GM19395 (cell line): ENCODE measurements around the gene VPS13D.

Experiments used
- ATAC-seq: cut with Tn5 transposase; IDR thresholded peaks from one replicate; pipeline ENCODE4 v1.9.1; 2021; ENCODE audit warnings: mild to moderate bottlenecking, moderate library complexity; ENCODE audit not compliant: unreplicated experiment

VPS13D gene

DNA sequence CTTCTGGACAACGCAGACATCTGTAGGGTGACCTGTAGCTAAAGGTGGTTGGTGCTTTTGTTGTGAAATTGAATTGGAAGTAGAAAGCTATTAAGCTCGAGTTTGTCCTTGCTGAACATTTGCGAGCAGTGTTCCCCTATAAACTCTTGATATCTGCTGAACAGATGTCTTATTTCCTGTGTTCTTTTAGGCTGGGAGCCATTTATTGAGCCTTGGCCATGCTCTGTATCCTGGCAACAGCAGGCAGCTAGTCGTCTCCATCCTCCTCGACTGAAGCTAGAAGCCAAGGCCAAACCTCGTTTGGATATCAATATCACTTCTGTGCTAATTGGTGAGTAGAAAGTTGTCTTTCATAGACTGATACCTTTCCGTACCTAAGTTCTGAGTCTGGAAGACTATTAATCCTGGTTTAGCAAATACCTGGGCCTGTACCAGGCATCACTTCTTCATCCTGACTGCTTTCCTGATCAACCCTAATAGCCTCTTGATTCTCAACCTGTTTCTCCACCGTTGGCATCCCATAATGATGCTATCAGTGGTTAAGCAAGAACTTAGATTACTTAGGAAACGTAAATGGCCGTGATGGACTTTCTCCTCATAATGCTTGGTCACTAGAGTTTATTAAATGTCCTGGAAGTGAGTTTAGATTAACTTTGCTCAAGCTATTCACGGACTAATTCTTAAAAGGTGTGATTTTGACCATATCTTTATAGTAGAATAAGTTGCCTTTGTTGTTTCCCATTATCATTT is 103.4 kb downstream of the VPS13D start:
- ATAC-seq, result no peak

DNA sequence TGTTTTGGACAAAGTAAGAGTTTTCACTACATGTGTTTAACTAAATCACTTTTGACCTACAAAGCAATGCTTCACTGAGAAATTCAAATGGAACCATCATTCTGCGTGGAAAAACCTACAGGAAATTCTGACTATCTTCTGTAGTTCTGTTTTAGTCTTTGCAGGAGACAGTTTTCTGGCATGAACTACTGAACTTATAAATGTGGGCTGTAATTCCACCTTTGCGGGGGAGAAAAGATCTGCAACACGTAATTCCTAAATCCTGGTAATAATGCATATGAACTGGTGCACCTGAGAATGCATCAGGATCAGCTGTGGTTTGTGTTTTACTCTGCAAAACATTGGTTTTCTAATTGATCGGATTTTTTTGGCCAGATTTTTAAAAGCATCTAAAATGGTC is 106.0 kb downstream of the VPS13D start:
- ATAC-seq, result no peak

DNA sequence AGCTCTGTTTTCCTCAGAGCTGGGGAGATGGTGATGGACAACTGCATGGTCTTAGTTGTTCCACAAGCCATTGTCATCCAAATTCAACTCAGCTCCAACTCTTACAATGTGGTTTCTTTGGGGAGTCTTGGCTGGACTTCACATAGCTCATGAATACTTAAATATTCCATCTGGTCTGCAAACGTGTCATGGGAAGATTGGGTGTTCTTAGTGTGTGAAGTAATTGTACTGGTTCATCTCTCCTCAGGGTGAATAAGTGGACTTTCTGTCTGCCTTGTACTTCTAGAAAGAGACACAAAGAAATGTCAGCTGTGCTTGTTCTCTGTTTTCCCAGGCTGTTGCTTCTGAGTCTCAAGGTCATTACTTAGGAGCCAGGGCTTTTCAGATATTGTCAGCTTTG is 106.6 kb downstream of the VPS13D start:
- no peak for ATAC-seq

DNA sequence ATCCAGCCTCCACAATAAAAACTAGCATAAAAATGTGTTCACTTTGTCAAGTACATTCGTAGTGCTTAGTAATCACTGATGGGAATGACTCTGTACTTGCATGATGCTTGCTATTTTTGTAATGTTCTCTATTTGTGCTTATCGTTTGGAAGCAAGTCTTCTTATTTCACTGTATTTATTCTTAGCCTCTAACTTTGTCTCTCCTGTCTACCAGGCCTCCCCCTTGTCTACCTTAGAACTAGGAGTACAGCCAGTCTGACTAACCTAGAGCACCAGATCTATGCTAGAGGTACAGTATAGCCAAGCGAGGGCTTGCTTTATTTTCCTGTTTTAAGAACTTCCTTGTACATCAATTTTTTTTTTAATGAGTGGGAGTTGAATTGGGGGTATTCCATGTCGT is 108.2 kb downstream of the VPS13D start:
- no peak for ATAC-seq

DNA sequence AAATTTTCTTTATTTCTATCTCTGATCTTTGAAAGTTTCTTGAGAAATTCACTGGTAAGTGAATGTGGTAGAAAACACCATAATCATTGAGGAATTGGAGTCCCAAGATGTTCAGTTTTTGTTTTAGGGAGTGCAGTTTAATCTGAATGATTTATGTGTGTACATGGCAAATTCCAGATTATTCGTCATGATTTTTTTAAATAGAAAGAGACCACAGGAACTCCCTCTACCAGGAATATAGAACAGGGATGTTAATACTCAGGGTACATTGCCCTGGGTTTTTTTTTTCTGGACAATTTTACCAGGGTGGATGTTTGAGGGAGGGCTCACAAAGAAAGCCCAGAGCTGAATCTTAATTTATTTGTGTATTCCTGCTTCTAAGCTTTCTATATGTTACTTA is 109.0 kb downstream of the VPS13D start:
- ATAC-seq, result no peak

DNA sequence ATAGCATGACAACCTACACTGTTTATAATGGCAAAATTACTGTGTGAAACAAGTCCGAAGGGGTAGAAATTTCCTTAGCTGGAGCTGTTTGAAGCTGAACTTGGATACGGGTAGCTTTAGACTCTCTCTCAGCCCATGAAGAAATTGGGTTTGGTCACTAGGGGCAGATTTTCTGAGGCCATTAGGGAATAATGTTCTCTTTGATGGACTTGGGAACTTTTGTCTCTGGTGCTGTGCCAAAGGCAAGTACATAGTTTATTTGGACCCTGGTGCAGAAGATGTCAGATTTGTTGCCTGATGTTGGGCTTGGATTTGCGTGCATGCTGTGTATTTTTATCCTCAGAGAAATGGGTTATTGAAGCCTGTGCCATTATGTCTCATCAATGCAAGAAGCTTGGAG is 109.6 kb downstream of the VPS13D start:
- no peak for ATAC-seq

DNA sequence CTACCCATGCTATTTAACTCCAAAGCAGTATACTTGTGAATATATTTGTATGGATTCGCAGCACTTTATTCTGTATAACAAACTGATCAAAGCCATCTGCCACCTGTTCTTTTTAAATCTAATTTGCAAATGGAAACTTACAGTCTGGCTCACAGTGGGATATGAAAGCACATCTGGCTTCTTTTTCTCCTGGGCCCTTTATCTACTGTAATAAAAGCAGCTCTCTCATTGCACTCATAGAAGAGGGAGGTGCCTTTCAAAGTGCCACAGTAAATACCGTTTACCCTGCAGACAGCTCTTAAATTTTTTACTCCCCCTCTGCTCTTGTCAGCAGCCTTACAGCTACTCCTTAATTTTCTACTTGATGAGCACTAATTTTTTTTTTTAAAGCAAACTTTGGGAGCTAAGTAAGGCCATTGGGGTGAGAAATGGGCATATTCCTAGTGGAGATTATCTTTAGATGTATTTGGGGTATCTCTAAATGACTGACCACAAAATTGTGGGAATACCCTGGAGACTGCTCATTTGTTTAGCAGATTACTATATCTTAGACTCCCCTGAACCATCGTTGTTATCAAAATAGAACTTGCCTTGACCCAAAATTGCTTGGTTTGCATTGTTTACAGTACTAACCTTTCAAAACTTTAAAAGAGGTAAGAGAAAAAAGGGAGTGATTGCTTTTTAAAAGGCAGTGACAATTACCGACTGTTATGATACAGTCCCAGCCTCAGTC is 110.1 kb downstream of the VPS13D start:
- no peak for ATAC-seq

DNA sequence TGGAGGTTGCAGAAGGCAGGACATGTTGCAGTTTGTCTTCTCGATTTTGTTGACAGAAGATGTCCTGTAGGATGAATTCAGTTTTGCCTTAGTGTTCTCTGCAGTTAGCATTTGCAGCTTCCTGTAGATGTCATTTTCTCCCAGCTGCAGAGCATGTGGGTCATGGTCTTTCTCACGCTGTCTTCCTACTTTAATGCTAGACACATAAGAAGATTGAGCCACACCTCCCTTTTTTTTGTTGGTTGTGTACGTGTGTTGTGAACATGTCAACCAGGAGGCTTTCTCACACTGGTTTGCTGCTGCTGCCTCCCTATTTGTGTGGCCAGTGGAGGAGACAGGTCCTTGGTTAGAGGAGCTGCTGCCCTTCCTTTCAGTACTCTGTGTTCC is 110.7 kb downstream of the VPS13D start:
- ATAC-seq, result no peak

DNA sequence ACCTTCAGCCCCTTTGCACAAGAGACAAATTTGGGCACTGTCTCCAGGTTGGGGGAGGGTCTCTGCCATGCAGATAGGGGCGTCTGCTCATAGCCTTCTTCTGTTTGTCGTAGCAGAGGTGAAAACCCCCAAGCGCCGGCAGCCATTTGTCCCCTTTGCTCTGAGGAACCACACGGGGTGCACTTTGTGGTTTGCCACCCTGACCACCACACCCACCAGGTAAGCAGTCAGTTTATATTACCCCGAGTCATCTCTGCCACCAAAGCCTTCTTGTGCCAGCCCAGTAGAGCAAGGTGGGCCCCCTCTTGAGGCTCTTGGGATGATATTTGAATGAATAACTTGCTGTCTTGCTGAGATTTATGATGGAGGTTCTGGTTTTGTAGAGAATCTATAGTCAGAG is 111.8 kb downstream of the VPS13D start:
- ATAC-seq, result no peak

DNA sequence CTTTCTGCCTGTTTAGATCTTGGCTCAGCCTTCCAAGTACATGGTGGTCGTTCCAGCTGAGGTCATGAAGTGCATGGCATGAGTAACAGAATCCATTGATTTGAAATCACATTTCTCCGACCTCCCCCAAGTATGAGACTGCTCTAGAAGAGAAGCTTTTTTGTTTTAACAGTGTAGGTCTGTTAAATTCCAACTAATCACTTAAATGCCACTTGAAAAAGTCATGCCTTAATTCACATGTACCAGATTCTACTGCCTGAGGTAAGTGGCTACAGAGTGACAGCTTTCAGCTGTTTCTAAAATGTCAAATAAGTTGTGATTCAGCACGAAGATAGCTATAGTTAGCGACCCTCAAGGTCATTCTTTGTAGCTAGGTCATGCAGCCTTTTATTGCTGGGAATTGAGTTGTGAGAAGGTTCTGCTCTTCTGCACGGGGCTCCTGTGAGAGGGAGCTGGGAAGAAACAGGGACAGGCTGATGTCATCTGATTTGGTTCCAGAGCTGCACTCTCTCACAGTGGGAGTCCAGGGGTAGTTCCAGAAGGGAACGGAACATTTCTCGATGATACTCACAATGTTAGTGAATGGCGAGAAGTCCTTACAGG is 112.7 kb downstream of the VPS13D start:
- ATAC-seq, result no peak

DNA sequence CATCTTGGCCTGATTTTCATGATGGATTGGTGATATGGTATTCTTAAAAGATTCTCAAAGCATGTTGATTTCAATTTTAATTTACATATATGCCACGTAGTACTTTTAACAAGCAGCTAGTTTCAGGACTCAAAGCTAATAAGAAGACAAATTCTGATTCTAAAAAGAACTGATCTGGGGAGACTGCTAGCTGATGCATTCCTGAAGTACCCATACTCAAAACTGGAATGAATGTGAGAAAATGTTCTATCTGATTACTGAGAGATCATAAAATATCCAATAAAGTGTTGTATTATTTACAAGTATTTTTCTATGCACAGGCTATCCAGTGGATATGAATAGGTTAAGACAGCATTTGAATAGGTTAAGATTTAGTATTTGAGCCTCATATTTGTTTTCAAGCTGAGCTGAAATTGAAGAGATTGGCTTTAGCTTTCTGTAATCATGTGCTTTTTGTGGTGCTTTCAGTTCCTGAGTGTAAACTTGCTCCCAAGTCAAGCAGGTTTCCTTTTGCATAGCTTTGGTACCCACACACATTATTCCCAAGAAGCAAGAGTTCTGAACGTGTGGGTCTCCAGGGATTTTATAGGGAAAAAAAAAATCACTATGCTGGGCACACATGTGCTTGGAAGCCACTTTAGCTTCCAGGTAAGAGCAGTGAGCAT is 114.1 kb downstream of the VPS13D start:
- ATAC-seq, result no peak

DNA sequence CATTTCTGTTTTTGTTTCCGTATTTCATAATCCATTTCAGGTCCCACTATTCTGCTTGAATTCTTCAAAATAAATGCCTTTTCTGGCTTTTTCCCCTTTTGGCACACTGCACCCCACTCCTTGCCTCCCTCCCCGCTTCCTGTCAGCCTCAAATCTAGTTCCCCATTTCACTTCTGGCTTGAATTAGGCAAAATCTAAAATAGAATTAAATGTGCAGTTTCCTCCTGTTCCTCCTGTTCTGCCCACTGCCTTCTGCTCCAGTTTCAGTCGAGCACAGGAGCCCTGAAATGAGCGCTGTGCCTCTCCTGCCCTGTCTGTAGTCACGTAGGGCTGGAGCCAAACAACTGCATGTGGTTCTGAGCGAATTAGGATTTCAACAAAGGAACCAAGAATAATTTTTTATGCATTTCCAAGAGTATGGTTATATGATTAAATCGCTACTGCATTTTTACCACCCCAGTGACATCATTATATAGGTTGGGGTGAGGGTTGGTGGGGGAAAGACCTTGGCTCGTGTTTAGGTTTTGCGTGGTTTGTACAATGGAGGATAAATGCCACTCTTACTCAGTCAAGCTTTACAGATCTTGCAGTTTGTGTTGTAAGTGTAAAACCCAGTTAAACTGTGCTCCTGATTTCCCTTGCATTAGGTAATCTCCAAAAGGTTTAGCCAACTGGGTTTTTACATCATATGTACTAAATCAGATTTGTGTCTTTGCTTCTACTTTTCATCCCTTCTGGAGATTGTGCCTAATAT is 114.9 kb downstream of the VPS13D start:
- no peak for ATAC-seq

DNA sequence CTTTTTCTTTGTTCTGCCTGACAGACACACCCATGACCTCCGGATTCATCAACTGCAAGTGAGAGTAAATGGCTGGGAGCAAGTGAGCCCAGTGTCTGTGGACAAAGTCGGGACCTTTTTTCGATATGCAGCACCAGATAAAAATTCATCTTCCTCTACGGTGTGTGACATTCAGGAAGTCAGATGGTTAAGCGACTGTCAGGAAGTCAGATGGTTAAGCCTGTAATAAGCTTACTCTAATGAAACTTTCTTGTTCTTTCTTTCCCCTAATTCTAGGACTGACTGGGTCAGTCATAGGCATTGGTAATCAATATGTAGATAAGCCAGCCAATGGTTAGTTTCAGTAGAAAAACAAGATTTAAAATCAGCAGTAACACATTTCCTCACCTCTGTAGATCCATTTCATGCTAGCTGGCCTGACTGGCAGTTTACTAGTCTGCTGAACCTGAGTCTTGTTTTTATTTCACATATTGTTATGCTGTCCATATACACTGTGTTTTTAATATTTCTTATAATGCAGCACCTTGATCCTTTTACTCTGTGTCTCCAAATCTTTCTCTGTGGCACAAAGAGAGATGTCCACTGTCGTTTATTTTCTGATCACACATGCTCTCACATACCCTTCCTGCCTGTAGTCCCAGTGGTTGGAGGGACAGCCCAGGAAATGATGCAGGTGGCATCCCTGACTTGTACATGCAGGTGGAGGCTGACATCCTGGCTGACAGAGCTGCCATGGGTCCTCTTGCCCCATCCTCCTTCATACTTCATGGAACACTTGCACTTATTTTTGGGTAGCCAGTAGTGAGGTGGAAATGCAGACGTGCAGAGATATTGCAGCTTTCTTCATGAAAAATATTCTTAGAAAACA is 115.8 kb downstream of the VPS13D start:
- no peak for ATAC-seq

DNA sequence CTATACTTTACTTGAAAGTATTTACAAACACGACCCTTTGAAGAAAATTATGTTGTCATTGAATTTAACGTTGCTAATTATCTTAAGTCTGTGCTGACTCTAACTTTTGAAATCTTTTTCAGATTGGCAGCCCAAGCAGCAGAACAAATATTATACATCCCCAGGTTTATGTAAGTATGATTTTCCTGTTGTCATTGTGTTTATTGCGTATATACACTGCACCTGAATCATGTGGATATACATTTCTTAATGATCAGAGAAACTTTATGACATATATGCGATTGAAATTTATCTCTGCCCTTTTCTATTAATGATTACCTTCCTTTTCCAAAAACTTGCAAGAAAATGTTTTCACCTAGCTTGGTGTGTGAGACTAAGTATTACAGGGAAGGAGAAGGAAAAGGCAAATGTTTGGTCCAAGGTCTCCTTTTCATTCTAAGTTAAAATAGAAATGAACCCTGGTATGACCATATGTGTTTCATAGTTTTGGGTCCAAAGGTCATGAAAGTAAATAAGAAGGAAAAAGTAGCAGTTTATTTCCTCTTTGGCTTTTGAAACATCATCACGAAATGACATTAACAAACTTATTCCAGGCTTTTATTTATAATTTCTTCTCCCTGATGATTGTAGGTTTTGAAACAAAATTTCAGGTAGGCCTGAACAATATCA is 116.8 kb downstream of the VPS13D start:
- ATAC-seq, result no peak

DNA sequence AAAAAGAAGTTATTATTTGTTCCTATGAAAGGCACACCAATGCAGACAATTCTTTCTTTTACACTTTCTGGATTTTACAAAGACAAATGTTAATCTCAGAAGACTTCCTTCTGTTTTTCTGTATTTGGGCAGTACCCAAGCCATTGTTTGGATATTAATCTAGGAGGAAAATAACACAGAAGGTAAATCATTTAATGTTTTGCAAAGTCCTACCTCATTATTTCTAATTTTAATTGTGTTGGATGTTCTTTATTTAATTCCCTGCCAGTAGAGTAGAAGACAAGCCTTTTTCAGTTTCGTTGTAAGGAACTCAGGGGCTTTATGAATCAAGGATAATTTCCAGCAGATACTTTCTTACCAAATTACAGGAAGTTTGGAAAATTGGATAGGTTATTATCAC is 118.3 kb downstream of the VPS13D start:
- no peak for ATAC-seq

DNA sequence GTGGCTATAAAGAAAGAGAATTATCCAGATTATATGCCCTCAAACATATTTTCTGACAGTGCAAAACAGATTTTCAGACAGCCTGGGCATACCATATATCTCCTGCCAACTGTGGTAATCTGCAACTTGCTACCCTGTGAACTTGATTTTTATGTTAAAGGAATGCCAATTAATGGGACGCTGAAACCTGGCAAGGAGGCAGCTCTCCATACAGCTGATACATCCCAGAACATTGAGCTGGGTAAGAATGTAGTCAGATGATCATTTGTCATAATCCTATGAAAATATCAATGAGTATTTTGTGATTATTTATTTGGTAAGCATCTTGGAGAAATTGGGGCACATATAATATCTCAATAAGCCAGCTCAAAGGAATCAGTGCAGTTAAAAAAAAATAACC is 124.2 kb downstream of the VPS13D start:
- ATAC-seq, result no peak

DNA sequence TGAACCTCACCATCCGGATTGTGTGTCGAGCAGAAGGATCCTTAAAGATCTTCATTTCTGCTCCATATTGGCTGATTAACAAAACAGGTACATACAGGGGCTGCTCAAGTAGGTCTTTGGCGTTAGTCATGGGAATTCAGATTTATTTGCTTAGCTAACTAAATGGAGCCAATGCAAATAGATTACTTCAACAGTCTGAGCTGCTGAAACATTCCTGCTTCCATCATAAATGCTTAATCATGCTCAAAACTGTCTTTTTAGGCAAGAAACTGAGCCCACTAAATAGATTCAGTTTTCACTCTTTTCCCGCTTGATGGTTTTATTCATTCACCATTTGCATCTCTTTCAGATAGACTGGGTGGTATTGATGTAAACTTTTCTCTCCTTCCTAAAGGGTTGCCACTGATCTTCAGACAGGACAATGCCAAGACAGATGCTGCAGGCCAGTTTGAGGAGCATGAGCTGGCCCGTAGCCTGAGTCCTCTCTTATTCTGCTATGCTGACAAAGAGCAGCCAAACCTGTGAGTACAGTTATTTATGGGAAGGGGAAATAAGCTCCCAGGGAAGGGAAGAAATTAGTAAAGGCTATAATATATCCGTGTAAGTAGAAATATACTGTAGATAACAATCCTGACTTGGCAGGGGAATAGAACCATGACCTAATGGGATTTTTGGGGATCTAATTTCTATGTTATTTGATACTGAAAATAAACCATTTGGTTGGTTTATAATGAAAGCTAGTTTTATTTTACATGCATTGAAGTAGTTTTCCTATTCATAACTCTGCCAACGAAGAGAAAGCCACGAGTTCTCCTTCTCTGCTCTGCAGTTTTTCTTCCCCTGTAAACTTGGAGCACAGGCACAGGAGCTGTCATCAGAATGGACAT is 126.4 kb downstream of the VPS13D start:
- no peak for ATAC-seq

DNA sequence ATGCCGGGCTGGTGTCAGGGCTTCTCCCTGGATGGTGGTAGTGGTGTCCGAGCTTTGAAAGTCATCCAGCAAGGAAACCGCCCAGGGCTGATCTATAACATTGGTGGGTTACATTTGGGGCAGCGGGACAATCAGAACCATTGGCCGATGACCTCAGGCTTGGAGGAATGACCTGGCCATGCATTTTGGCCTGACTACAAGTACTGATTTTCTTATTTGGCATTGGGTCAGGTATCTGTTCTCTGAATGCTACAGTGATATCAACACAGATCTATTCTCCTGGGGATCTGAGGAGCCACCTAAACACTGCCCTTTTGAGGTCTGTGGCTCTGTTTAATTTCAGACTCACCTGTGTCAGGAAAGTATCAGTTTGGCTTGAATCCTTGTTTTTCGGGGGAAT is 128.7 kb downstream of the VPS13D start:
- ATAC-seq, result no peak
